ENCODE results near the gene MYO3B.

MYO3B gene

DNA sequence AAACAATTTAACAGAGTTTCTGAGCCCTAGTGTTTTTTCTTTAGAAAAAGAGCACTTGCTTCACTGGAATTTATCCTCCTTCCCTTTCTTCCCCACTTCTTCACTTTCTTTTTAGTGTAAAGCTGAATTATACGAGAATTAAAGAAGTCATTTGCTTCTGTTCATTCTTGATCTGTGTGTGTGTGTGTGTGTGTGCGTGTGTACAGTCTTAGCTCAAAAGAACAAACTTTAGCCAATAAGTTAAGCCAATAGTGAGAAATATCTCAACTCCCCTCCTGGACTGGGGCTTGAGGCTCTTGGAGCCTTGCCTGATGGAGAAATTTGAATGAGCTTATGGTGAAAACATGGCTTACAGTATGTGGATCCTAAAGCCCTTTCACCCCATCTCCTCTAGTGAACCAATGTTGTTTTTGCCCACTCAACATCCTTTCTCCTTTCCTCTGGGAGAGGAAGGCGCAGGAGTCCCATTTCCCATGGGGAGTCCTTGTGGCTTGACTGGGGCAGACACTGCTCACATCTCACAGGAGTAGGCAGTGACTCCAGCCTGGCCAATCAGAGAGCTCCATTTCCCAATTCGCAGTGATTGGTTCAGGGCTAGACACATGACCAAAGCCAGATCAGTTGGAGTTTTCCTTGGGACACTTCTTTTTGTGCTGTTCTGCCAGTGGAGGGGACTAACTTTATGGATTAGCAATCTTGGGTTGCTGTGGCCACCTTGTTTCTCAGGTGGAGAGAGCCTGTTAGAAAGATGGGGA lies 16.3 kb upstream of the MYO3B start:
- DNase-seq: no peak

DNA sequence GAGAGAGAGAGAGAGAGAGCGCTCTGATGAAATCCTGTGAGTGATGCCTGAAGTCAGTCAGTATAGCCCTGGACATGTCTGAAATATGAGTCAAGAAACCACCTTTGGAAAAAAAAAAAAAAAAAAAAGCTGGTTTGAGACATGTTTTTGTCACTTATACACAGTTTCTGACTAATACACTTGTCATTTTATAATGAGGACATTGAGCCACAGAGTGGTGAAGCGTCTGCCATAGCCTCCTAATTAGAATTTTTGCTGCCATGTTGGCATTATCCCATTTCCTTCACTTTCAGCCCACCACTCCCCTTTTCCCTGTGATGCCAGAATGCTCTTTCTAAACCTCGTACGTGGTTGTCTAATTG lies 15.7 kb upstream of the MYO3B start:
- no peak for DNase-seq

DNA sequence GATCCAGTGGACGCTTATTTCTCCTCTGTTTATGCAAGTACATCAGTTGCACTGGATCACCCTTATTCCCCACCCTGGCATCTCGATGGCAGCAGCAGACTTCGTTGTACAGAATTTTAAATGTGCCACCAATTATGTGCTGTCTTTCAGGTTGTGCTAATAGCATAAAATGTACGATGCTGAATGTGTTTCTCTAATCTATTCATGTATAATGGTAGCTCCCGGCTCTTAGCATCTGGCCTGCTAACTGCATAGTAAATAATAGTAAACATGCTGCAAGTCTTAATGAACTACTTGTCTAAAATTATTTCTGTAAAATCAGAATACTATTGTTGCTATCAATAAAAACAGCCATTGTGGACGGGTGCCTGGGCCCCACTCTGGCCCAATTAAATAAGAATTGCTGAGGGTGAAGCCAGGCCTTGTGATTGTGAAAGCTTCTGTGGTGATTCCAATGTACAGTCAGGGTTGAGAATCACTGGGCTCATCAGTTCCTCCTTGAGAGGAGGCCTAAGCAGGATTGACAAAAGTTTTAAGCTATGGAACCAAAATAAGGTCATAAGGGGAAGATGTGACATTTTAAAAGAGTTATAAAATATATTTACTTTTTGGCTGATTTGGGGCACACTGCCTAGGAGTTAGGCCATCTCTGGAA lies 14.4 kb upstream of the MYO3B start:
- no peak for DNase-seq

DNA sequence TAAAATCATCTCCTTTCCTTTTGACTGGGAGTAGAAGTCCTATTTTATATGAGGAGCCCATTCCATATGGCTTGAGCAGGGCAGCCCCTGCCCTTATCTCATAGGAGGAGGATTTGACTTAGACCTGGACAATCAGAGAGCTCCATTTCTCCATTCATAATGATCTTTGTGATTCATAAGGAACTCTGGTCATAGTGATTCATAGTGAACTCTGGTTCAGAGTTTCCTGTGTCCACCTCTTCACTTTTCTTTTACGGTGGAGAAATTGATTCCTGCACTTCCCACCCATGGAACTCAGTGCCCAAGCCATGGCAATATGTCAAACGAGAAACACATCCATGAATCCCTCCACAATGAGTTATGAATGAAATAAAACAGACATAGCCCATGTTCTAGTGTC lies 12.8 kb upstream of the MYO3B start:
- no peak for DNase-seq

DNA sequence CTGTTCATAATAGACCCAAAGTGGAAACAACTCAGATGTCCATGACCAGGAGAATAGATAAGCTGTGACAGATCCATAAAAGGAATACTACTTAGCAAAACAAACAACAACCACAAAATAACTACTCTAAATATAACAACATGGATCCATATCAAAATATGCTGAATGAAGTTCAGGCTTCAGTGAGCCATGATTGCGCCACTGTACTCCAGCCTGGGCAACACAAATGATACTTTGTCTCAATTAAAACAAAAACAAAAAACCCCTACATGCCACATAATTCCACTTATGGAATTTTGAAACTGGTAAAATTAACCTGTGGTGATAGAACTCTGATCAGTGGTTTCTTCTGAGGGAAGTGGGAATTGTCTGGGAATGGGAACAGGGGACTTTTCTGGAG lies 11.2 kb upstream of the MYO3B start:
- DNase-seq: no peak

DNA sequence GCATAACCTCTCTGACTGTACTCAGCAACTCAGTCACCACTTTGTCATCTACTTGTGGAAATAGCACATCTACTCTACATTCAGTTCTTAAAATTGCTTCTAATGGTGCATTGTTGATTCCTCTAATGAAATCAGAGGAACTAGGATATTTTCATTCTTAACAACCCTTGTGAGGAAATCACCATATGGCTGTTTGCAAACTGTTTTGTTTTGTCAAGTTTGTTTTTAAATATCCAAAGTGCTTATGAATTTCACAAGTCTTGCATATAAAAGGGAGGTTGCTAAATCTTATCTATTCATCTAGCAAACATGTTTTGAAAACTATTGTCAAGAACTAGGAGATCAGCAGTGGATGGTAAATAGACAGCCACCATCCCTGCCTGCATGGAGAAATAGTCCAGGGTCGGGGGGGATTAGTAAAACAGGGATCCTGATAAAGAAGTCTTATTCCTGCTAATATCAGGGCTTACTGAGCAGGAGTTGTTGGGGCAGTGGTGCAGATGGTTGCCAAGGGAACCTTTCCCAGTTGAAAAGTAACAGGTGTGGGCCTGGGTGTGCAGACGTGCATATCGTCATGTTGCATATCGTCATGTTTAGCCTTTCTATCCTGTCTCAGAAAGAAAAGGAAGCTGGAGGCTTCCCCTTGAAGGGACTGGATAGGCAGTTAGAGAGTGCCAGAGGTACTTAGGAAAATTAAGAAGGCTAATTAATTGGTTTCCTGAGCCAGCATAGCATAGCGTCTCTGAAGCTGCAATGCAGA lies 7.5 kb upstream of the MYO3B start:
- DNase-seq: no peak

DNA sequence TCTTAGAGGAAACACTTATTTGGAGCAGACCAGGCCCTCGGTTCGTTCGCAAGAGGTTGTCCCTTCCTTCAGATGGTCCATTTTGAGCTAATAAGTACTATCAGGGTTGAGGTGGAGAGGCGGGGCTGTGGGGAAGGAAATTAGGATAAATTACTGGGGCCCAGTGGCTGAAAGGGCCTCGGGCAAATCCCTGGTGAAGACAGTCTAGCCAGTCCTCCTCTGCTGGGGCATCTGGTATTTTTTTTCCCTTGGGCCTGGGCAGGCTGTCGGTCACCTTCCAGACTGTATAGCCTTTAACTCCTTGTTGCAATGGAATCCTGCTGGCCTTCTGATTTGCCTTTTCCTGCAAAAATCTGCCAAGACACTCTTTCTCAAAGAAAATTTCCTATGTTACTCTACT lies 1.7 kb upstream of the MYO3B start:
- no peak for DNase-seq

DNA sequence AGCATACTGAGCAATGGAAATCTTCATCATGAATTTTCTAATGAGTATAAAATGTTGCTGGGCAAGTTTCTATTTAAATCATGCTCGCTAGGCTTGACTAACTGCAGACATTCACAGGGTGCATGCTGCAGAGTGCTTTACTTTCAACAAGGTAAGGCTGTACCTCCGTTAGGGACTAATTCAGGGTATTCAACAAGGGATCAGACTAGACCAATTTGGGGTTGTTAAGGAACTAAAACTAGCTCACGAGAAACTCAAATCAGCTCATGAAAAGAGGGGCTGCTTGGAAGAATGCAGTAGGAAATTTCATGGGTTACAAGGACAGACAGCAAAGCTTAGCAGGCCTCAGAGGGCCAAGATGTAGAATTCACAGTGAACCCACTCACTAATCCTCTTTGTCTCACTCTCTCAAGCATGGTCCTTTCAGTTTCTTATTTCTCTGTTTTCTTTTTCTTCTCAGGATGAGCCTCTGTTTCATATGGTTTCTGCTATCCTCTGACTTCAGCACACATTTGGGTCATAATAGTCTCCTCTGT lies 2.2 kb downstream of the MYO3B start:
- no peak for DNase-seq

DNA sequence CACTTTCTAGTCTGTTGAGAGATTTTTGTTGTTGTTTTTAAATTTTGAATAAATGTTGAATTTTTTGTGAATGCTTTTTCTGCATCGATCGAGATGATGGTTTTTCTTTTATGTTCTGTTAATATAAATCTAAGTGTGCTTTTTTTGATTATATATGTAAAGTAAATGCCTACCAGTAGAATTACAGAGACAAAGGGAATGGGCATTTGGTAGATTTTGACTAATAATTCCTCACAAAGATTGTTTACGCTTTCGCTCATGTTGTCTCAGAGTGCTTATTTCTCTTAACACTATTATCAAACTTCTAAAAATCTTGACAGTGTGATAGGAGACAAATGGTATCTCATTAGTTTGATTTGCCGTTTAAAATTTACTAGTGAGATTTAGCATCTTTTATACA lies 3.7 kb downstream of the MYO3B start:
- no peak for DNase-seq

DNA sequence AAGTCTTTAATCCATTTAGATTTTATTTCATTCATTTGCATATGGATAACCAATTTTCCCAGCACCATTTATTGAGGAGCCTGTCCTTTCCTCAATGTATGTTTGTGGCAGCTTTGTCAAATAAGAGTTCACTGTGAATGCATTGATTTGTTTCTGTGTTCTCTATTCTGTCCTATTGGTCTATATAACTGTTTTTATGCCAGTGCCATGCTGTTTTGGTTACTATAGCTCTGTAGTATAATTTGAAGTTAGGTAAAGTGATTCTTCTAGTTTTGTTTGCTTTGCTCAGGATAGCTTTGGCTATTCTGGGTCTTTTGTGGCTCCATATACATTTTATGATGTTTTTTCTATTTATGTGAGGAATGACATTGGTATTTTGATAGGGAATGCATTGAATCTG lies 7.4 kb downstream of the MYO3B start:
- no peak for DNase-seq

DNA sequence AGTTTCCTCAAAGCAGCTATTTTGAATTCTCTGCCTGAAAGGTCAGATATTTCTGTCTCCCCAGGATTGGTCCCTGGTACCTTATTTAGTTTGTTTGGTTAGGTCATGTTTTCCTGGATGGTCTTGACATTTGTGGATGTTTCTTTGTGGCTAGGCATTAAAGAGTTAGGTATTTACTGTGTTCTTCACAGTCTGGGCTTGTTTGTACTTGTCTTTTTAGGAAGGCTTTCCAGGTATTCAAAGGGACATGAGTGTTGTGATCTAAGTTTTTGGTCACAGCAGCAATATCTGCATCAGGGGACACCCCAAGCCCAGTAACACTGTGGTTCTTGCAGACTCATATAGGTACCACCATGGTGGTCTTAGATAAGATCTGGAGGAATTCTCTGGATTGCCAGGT lies 11.8 kb downstream of the MYO3B start:
- no peak for DNase-seq

DNA sequence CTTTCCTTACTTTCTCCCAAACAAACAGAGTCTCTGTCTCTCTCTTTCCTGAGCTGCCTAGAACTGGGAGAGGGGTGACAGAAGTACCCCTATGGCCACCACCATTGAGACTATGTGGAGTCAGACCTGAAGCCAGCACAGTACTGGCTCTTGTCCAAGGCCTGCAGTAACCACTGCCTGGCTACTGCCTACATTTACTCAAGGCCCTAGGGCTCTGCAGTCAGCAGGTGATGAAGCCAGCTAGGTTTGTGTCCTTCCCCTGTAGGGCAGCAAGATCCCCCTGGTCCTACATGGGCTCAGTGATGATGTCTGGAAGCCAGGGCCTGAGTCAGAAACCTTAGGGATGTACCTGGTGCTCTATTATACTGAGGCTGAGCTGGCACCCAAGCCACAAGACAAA lies 12.2 kb downstream of the MYO3B start:
- no peak for DNase-seq

DNA sequence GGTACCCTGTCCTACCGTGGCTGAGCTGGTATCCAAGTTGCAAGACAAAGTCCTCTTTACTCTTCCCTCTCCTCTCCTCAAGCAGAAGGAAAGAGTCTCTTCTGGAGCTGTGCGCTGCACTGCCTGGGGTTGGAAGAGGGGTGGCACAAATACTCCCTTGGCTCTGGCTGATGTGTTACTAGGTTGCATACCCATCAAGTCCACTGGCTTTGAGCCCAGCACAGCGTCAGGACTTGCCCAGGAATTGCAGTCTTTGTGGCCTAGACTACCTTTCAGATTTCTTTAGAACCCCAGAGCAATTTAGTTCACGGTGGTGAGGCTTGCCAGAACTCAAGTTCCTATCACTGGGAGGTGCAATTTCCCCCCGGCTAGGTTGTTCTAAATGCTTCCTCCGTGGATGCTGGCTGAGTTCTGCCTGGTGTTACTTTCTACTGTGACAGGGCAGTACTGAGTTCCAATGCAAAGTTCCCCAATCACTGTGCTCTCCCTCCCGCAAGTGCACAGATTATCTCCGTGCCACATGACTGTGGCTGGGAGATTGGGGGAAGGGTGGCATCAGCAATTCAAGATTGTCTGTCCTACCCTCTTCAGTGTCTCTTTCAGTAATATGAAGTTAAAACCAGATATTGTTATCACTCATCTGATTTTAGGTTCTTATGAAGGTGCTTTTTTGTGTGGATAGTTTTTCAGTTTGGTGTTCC lies 13.4 kb downstream of the MYO3B start:
- no peak for DNase-seq

DNA sequence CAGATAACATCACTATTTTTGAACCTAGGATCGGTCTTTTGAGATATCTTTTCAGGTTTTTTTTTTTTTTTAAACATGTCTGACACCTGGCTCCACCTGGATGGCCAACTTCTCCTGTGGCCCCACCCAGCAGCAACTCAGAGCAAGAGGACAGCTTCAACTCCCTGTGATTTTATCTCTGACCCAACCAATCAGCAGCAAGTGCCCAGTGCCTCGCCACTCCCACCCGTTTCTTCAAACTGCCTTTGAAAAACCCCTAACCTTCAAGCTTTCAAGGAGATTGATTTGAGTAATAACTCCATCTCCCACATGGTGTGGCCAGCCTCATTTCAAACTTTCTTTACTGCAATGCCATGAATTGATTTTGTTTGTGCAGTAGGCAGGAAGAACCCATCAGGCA lies 19.0 kb downstream of the MYO3B start:
- no peak for DNase-seq

DNA sequence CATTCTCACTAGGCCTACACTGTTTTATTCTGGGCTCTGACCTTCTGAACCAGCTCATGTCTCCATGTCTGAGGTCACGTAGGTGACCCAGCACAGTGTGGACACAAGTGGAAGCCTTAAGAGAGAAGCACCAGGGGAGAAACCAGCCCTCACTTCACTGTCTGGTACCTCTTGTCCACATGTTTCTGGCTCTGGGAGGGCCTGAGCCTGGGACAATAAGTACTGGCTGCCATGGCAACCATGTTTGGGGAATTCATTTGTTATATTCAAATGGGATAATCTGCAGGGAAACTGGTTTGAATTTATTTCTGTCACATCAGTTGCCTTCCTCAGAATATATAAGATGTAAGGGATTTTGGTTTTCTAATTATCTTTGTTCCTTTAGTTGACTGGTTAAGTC lies 23.3 kb downstream of the MYO3B start:
- DNase-seq: no peak

DNA sequence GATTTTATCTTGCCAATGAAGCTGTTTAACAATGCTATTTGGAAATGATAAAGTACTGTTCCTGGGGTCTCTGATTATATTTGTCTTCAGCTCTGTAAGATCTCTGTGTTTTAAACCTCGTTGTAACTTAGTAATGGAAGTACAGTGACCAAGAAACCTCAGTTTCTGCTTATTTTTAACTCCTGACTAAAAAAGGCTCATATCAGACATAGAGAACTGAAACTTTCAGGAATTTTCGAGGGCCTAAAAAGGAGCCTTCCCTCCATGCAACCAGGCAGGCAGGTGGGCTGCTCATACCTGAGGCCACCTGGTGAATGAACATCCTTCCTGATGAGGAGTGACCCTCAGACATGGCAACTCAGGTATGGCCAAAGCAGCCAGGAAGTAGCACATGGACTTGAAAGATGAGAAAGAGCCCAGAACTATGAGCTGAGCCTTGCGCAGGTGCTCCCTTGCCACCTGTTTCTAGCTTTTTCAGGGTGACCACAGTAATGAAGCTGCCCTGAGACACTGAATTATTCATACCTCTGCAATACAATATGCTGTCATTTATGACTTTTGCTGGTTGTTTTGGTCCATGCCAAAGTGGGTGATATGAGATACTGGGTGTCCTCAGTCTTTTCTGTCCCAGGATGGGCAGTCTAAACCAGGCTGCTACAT lies 23.9 kb downstream of the MYO3B start:
- no peak for DNase-seq

DNA sequence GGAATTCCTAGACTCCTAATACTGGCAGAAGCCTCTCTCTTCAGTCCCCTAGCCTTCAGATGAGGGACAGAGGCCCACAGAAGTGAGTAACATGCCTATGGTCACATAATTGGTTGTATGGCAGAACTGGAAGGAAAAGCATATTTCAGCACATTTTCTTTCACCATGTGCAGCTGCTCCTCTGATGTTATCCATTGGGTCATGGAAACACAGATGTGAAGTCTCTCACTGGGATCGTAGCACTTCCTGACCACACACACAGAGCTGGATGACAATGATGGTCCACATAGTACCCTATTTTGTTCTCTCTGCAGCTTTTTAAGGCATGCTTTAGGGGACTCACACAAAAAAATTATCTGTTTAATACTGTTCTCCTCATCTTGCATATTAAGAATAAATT lies 24.5 kb downstream of the MYO3B start:
- DNase-seq: no peak

DNA sequence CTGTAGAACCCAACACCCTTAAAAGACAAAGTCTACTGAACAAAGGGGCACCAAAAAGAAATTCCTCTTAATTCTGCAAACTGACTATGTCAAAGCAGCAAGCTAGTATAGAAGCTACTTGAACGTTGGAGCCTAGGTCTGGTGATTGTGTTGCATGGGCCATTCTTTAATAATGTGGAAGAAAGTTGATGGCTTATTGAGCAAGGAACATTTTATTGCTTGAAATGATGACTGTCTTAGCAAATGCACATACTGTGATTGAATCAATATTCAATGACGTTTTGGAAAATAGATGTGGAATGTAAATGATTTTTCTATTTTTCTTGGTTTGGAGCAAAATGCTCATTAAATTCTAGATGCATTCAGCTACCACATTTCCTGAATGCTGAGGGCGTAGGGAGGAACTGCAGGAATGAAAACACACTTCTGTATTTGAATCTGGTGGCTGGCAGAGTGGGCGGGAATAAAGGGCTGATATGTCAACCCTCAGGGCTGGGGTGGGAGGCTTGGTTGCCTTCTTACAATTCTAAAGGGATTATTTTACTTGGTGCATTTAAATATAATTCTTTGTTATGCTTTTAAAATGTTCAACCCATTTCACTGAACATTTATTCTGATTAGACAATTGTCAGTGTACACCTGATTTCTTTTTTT lies 26.5 kb downstream of the MYO3B start:
- DNase-seq: no peak

DNA sequence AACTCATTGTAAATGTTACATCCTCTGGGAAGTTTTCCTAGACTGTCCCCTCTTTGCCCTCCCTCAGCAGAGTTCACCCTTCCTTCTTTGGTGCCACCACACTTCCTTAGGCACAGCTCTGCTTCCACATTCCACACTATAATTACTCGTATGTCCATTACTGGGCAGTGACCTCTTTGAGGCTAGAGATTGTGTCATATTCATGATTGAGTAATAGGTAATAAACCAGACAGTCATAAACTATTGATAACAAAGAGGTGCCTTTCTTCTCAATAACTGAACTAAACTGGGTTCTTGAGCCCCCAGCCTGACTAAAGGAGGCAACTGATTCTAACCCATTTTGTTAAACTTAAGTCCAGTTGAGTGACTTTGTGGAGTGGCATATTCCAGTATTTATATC lies 28.3 kb downstream of the MYO3B start:
- DNase-seq: no peak

DNA sequence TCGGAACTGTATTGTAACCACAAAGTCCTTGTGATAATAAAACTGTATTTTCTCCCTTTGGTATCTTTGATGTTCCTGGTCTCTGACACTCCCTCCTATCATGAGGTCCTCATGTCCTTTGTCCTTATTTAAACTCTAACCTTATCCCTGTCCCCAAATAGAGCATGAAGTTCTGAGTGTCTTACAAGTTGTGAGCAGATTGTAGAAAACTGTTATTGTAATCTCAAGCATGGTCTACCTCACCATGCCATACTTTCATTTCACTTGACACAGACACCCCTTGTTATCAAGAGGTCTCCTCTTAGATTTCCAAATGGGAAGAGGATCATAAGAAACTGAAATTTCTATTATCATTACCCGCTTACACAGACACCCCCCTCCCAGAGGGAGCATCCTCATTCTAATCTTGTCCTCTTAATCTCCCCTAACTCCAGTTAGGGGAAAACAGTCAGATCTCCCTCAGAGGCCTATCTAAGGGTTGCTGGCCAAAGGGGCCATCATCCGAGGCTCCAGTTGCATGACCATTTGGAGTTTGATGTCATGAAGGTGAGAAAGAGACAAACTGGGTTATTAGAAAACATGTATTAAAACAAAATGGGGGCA lies 29.0 kb downstream of the MYO3B start:
- no peak for DNase-seq

DNA sequence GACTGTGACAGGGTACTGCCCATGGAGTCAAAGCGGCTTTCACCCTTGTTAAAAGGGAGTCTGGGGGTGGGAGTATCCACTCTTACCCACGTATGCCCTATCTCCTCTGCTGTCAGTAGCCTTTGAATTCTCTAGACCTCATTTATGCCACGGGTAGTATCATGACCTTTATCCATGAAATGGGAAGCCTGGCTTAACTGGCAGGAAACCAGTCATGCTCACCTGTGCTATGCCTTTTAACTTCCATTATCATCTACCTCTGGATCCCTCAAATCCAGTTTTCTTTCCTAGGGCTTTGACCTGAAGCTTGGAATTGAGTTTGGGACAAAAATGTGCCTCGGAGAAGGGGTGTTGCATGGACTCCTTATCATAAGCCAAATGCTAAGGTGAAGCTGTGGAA lies 30.0 kb downstream of the MYO3B start:
- no peak for DNase-seq

DNA sequence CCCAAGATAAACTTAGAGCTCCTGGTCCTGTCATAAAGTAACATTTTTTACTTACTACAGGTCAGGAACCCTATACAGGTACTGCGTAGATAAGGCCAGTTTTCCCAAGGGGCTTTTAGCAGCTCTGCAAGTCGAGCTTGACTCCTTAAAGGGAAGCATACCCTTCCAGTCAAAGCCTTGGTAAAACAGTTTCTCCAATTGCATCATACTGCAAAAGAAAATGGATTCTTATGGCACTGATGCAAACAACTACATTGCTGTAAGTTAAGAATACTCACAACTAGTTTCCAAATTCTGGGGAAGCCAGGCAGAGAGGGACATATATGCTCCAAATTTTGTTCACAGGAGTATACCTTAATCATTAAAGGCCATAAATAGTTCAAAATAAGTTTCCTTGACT lies 31.0 kb downstream of the MYO3B start:
- no peak for DNase-seq

Data from stimulated activated CD4-positive, alpha-beta T cell treated with anti-CD3 and anti-CD28 coated beads, Interleukin-1b, Interleukin-23, amount 100 ng/mL, for 48 hours (primary cell).